ENCODE measurements around the gene PARVA. TPM values are rescaled to one million over a fixed set of nuclear protein-coding genes. Genes with fewer than 3 reads are reported as not detected.
A peak's percentile ranks its signal among the peaks of the same experiment; 100 is the strongest.

The PARVA gene
- total and polyA plus RNA-seq, 8 donors = 70.2 to 108 (median 94.2) TPM

- Histone ChIP-seq H3K4me3 (no peak overlapping the region), H3K27ac (no peak overlapping the region), H3K4me1 (peaks cover 0 to 3% of the 10 kb centered on the region in 2 donors), H3K27me3 (no peaks in the 10 kb centered on the region), H3K9me3 (no peaks in the 10 kb centered on the region), H3K36me3 (no peaks in the 10 kb centered on the region)
- intact Hi-C loops (cut with DNase I) = no loop called here
- DNase-seq = no peak
- ATAC-seq = no peak
- no peak for TF ChIP-seq CTCF (IDR thresholded peaks at IDR 0.05)
These were observed 69.5 kb downstream of the PARVA start for GRCh38 chr11:12446863-12447262.

GRCh38 chr11:12448131-12448939 is 71.0 kb downstream of the PARVA start:
- intact Hi-C loops (cut with DNase I) = no loop called here
- Histone ChIP-seq H3K27me3 (no peaks in the 10 kb centered on the region), H3K4me3 (no peak overlapping the region), H3K27ac (peak overlapping the region in 1 of 2 donors; percentile 26), H3K9me3 (no peaks in the 10 kb centered on the region), H3K36me3 (no peaks in the 10 kb centered on the region), H3K4me1 (peaks cover 0 to 3% of the 10 kb centered on the region in 2 donors)
- ATAC-seq (no peak), DNase-seq (no peak)
- TF ChIP-seq CTCF (IDR thresholded peaks at IDR 0.05) = no peak

GRCh38 chr11:12449961-12450715 is 72.8 kb downstream of the PARVA start:
- intact Hi-C loops (cut with DNase I) = no loop called here
- TF ChIP-seq CTCF (IDR thresholded peaks at IDR 0.05) = no peak
- H3K9me3 ChIP-seq = no peaks in the 10 kb centered on the region
- no peaks in the 10 kb centered on the region for H3K36me3 ChIP-seq
- no peaks in the 10 kb centered on the region for H3K27me3 ChIP-seq
- peaks cover 0 to 3% of the 10 kb centered on the region in 2 donors for H3K4me1 ChIP-seq
- no peak overlapping the region for H3K27ac ChIP-seq
- H3K4me3 ChIP-seq = no peak overlapping the region
- DNase-seq (no peak), ATAC-seq (no peak)

- intact Hi-C loops (cut with DNase I) = no loop called here
- no peak for TF ChIP-seq CTCF (IDR thresholded peaks at IDR 0.05)
These were observed 73.9 kb downstream of the PARVA start for GRCh38 chr11:12451179-12451814.

GRCh38 chr11:12453243-12453642 is 75.9 kb downstream of the PARVA start:
- peak; percentile 27 for ATAC-seq
- no peak for DNase-seq
- no peaks in the 10 kb centered on the region for H3K36me3 ChIP-seq
- H3K4me3 ChIP-seq = no peak overlapping the region
- peaks cover 0 to 3% of the 10 kb centered on the region in 2 donors for H3K4me1 ChIP-seq
- no peaks in the 10 kb centered on the region for H3K9me3 ChIP-seq
- TF ChIP-seq CTCF (IDR thresholded peaks at IDR 0.05) = no peak
- no peak overlapping the region for H3K27ac ChIP-seq
- no peaks in the 10 kb centered on the region for H3K27me3 ChIP-seq
- intact Hi-C loops (cut with DNase I) = no loop called here

More at GRCh38 chr11:12451179-12451814, 73.9 kb downstream of the PARVA start:
- Histone ChIP-seq H3K27me3 (no peaks in the 10 kb centered on the region), H3K27ac (no peak overlapping the region), H3K4me3 (no peak overlapping the region), H3K36me3 (no peaks in the 10 kb centered on the region), H3K4me1 (peaks cover 0 to 3% of the 10 kb centered on the region in 2 donors), H3K9me3 (no peaks in the 10 kb centered on the region)
- DNase-seq (no peak), ATAC-seq (no peak)
